Stimulated activated CD8-positive, alpha-beta memory T cell treated with anti-CD3 and anti-CD28 coated beads, Interleukin-4, amount 100 ng/mL, for 24 hours (primary cell): ENCODE data around the gene ABCA1.
"Not testable (repeated sequence)": the region's sequence is repeated elsewhere in the genome, so short reads cannot be mapped to it uniquely, and the experiment has no call there.

Source experiments
- DNase-seq: peaks from one replicate; pipeline ENCODE4 v3.0.0-alpha.2; 2020; ENCODE audit warnings: low read depth

The ABCA1 gene

DNA sequence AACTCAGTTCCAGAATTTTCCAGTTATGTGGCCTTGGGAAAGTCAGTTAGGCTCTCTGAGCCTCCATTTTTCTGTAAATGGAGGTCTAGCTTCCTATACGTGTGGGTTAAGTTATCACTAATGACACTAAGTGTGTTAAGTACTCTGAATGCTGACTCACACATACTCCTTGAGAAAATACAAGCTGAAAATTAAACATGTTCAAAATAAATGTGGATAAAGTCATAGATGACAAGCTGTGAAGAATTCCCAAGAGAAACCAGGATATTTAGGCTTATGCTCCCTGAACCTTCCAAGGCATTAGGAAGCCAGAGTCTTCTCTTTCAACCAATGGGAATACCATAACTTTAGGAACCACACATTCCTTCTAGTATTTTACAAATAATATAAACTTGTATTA lies 58.1 kb downstream of the ABCA1 start:
- no peak for DNase-seq

- no peak for DNase-seq
These were observed 59.1 kb downstream of the ABCA1 start for GRCh38 chr9:104868687-104869404.

- DNase-seq: no peak
These were observed 59.7 kb downstream of the ABCA1 start for GRCh38 chr9:104868303-104868686.

DNA sequence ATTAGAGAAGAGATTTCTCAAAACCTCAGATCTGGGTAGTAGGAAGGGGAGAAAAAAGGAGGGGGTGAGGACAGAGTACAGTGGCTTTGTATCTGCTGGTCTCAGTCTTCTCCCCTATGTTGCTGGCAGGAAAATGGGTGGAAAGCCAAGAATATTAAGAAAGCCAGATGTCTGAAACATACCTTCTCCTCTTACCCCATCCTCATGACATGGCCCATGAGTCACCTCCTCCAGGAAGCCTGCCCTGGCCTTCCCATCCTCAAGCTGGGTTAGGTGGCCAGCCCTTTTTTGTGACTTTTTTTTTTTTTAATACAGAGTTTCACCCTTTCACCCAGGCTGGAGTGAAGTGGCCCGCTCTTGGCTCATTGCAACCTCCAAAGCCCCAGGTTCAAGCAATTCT lies 61.8 kb downstream of the ABCA1 start:
- no peak for DNase-seq

DNA sequence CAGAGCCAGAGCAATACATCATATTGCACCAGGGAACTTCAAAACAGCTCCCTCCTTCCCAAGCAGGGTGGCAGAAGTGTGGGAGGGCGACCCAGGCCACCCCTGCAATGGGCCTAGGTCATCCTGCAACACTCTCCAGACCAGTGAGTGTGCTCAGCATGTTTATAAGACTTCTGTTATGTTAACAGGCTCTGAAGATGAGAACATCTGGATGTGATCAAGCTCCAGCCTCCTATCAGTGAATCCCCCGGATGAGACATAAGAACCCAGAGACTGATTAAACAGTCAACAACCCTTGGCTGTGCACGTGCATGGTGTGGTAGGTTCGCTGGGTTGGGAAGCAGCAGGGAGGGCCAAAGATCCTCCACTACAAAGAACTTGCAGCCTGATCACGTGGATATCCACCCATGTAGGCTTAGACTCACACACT lies 63.3 kb downstream of the ABCA1 start:
- DNase-seq: no peak

DNA sequence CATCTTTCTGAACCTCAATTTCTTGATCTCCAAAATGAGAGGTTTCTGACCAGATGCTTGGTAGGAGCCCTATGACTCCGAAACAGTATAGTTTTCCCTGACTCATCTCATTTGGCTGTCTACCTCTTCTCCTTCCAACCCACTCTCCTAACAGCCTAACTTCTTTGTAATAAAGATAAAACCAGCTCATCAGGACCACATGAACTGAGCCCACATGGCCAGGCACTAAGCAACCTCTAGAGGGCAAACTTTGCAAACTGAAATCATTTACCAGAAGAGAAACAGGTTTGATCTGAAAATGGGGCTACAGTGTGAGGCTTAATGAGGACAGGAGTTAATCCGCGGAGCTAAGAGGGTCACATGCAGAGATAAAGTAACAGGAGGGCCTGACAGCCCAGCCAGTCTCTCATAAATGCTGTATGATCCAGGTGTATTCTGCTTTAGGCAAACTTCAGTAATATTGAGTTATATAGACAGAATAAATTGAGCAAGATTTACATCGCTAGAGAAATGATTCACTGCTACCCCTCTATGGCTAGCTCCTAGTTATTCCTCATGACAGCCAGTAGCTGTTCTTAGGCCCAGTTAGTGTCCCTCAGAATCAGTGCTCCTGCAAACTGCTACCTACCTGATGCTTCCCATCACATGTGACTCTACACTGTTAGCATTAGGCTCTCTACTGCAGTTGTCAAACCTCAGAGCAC lies 64.6 kb downstream of the ABCA1 start:
- no peak for DNase-seq

DNA sequence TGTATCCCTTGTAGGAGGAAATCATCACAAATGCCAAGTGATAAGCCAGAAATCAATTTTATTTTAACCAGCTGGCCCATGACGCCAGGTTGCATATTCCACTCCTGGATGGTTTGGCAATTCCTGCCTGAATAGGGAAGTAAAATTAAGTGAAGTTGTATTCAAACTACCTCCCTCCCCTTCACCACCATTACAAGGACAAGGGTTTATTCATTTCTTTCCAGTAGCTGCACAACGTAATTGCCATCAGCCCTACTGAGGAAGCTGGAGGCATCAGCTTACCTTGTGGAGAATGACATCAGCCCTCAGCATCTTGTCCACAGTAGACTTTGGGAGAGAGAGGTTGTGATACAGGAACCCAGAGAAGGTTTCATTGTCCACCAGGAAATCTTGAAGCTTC lies 66.6 kb downstream of the ABCA1 start:
- DNase-seq: no peak

DNA sequence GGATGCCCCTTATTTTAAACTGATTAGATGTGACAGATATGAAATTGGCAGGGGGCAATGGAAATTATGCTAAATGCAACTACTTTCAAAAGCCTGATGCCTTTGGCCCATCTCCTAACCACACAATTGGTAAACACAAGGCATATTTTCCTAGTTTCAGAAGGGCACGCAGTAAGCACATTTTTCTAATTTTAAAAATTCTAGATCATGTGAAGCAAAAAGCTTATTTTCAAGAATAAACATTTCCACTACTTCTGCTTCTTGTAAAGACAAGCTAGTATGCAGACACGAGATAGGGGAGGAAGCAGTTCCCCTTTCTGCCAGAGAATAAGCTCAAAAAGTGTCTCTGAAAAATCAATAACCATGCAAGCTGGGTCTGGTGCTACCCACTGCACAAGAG lies 67.7 kb downstream of the ABCA1 start:
- no peak for DNase-seq

- DNase-seq: no peak
These were observed 69.1 kb downstream of the ABCA1 start for GRCh38 chr9:104858846-104859245.

DNA sequence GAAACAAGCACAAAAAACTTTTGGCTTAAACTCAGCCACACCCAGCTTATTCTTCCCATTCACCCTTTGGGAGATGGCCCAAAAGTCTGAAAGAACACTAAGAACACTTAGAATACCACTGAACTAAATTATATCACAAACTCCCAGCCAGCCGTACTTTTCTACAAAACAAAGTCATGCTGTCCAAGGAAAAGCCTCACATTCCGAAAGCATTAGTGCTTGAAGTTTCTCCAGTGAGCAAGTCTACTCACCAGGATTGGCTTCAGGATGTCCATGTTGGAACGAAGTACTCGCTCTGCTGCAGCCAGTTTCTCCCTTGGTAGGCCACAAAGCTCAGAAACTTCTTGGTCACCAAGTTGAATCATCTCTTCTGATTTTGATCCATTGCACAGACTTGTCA lies 69.7 kb downstream of the ABCA1 start:
- DNase-seq: no peak

GRCh38 chr9:104856413-104856941 lies 71.5 kb downstream of the ABCA1 start:
- no peak for DNase-seq

DNA sequence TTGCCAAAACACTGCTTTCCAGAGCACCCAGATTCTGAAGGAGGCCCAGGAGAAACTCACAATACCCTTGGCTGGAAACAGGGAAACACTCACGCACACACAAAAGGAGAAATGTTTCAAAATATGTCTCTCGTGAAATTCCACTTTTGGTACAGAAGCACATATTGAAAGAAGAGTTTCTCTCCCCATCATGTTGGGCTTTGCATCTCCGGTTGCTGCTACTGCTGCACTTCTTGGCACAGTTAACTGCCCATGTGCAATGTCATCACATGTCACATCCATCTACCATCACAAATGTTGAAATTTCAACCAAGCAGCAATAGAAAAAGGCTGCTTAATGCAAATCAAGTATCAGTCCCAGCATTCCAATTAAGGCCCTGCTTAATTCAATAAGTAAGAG lies 72.1 kb downstream of the ABCA1 start:
- no peak for DNase-seq

GRCh38 chr9:104855258-104855657 lies 72.7 kb downstream of the ABCA1 start:
- not testable (repeated sequence) for DNase-seq

DNA sequence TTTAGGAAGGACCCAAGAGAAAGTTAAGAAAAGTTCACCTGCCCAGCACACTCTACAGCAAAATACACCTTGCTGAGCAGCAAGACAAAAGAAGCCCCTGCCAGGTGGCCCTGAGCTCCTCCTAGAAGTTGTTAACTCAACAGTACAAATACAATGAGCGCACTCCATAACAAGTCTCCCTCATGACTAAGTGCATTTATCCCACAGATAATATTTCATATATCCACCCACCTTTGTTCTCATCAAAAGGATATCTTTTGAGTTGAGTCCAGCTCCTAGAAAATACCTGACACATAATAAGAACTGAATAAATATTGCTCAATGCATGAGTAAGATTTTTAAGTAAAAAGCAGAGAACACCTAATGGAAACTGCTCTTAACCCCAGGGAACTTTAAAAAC lies 73.3 kb downstream of the ABCA1 start:
- DNase-seq: no peak

GRCh38 chr9:104853683-104854082 lies 74.3 kb downstream of the ABCA1 start:
- DNase-seq: no peak

DNA sequence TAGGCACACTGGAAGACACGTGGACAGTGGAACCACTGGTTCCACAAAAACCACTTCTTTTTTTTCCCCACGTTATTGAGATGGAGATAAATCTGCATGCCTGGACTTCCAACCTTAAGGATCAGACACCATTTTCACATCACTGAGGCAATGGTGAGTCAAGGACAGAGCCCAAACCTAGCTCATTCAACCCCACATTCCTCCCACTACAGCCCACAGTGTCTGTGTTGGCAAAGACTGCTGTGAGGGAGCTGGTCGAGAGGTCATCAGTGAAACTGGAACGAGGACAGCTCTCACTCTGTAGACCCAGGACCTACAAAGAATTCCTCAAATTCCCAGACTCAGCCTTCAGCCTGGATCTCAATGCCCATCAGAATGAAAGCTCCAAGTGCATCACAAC lies 74.8 kb downstream of the ABCA1 start:
- DNase-seq: no peak

- no peak for DNase-seq
These were observed 76.4 kb downstream of the ABCA1 start for GRCh38 chr9:104851546-104851920.

DNA sequence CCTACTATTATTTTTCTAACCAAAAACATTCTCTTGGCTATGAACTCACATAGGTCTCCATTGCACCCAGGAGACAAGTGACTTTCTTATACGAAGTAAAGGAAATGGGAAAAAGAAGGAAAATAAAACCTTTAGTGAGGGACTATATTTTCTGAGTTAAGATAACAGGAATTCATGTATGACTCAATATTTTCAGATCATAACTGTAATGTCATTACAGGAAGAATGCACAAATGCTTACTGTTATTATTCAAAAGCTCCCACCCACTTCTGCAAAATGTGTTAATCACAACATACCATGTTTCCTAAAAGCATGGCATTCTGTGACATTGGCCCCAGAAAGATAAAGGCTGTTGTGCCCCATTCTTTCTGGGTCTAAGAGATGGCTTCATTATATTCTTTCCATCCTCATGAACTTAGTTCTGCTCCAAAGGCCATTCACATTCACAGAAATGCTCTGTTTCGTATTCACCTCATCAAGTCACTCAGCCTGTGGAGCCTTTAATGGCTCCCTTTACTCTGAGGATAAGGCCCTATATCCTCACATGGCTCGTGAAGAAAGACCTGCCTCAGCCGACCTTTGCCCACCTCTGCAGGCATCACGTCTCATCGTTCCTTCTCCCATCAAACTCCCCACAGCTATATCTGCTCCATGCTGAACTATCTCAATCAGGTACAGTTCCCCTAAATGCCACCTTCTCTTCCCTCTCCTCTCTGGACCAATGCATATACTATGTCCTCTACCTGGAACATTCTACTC lies 77.0 kb downstream of the ABCA1 start:
- DNase-seq: no peak

DNA sequence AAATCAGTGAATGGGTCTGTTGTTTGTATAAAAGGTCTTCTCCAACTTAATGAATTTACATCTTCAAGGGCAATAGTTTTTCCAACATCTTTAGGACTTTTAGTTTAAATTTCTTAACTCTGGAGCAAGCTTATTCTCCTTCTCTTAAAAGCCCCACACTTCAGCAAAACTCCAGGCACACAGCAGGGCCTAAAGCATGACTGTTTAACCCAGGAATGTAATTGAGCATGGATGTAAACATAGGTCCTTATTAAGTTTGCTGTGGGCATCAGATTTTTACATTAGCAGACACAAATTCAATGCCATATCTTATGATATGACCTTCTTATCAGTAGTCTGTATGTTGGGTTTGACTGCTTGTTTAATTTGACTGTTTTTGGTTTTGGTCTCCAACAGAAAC lies 78.9 kb downstream of the ABCA1 start:
- DNase-seq: no peak

- no peak for DNase-seq
These were observed 83.2 kb downstream of the ABCA1 start for GRCh38 chr9:104844710-104845109.

GRCh38 chr9:104843644-104844240 lies 84.2 kb downstream of the ABCA1 start:
- no peak for DNase-seq

GRCh38 chr9:104842698-104843097 lies 85.3 kb downstream of the ABCA1 start:
- no peak for DNase-seq
